Measurements from ENCODE around the gene PLXNA1. TPM values are rescaled to one million over a fixed set of nuclear protein-coding genes. Genes with fewer than 3 reads are reported as not detected.

The PLXNA1 gene
- total RNA-seq, 1 donor, result 62.4 TPM

DNA sequence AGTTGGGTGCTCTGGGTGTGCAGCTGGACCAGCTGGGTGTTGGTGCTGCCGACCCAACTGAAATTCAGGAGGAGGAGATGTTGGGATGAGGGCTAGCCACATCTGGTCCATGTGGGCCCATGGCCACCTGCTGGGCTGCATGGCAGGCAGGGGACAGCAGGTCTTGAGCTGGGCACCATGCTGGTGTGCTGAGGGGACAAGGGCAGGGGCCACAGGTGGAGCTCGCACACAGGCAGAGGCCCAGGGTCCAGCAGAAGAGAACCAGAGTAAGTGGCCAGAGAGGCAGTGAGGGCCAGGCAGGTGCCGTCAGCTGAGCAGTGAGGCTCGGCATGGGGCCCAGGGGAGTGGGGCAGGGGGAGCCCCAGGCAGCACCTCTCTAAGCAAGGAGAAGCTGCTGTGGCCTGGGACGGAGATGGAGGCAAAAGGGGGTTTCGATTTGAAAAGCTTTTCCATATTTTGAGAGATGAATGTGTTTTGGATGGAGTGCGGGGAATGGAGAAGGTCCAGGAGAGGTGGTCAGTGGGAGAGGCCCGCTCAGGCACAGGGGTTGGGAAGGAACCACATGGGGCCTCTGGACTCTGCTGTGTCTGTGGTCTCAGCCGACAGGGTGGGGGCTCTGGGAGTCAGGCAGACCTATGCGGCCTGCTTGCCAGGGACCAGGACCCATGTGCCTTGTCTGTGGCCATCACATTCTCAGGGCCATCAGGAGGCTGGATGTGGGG, 30.5 kb upstream of the PLXNA1 start:
- TF ChIP-seq, protein P1, sequence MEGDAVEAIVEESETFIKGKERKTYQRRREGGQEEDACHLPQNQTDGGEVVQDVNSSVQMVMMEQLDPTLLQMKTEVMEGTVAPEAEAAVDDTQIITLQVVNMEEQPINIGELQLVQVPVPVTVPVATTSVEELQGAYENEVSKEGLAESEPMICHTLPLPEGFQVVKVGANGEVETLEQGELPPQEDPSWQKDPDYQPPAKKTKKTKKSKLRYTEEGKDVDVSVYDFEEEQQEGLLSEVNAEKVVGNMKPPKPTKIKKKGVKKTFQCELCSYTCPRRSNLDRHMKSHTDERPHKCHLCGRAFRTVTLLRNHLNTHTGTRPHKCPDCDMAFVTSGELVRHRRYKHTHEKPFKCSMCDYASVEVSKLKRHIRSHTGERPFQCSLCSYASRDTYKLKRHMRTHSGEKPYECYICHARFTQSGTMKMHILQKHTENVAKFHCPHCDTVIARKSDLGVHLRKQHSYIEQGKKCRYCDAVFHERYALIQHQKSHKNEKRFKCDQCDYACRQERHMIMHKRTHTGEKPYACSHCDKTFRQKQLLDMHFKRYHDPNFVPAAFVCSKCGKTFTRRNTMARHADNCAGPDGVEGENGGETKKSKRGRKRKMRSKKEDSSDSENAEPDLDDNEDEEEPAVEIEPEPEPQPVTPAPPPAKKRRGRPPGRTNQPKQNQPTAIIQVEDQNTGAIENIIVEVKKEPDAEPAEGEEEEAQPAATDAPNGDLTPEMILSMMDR (IDR thresholded peaks at IDR 0.05; ENCODE audit: insufficient read depth, low read length), result no peak
- no peak overlapping the region for H3K4me3 ChIP-seq (ENCODE audit: low read depth, low read length)
- no peak for DNase-seq (ENCODE audit: low read depth)

DNA sequence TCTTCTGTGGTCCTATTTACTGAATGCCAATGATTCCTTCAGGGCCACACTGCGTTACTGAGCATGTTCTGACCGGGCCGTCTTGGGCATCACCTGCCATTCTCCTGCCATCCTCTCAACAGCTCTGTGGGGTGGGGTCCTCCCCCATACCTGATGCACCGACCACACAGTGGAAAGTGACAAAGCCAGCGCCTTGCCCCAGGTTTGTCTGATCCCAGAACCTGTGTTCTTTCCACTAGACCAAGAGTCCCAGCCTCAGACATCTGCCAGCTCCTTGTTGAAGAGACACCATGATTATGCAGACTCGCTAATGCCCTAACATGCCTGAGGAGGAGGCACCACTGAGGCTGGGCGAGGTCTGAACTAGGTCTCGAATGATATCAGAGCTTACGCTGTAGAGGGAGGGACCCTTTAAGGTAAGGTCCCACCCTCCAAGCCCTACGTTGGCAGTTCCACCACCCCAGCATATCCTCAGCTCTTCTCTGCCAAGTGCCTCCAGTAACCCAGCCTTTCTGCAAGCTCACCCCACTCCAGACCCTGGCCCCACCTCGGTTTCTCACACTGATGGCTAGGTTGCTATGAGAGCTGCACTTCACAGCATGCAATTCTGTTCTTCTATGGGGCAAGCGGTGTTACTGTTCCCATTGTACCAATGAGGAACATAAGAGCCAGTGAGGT, 29.8 kb upstream of the PLXNA1 start:
- TF ChIP-seq, protein P1 (IDR thresholded peaks at IDR 0.05; ENCODE audit: insufficient read depth, low read length), result no peak
- H3K4me3 ChIP-seq (ENCODE audit: low read depth, low read length), result no peak overlapping the region
- no peak for DNase-seq (ENCODE audit: low read depth)

DNA sequence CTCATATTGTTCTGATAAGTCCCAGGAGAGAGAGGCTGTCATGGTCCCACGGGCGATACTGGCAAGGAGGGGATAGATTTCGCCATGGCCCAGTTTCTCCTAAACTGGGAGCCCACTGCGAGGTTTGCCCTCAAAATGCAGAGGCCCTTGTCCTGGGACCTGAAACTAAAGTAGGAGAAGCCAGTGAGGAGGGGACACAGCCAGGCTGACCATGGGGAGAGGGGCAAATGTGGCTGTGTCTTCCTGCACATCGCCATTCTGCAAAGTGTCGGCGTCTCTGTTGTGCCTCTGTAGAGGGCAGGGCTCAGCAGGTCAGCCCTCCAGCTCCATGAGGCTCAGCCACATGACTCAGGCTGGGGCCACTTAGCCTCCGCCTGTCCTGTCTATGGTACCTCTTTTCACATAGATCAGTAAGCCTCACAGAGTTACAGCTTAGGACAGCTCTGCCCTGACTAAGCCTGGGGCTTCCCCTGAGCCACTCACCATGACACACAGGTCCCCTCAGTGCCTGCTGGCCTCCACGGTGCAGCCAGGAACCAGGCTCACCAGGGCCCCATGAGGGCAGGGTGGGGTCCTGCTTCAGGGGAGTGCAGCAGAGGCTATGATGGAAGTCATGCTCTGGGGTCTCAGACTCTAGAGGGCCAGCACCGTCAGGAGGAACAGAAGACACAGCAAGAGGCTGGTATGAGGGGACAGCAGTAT, 28.6 kb upstream of the PLXNA1 start:
- no peak overlapping the region for H3K4me3 ChIP-seq (ENCODE audit: low read depth, low read length)
- TF ChIP-seq, protein P1 (IDR thresholded peaks at IDR 0.05; ENCODE audit: insufficient read depth, low read length), result no peak
- no peak for DNase-seq (ENCODE audit: low read depth)

DNA sequence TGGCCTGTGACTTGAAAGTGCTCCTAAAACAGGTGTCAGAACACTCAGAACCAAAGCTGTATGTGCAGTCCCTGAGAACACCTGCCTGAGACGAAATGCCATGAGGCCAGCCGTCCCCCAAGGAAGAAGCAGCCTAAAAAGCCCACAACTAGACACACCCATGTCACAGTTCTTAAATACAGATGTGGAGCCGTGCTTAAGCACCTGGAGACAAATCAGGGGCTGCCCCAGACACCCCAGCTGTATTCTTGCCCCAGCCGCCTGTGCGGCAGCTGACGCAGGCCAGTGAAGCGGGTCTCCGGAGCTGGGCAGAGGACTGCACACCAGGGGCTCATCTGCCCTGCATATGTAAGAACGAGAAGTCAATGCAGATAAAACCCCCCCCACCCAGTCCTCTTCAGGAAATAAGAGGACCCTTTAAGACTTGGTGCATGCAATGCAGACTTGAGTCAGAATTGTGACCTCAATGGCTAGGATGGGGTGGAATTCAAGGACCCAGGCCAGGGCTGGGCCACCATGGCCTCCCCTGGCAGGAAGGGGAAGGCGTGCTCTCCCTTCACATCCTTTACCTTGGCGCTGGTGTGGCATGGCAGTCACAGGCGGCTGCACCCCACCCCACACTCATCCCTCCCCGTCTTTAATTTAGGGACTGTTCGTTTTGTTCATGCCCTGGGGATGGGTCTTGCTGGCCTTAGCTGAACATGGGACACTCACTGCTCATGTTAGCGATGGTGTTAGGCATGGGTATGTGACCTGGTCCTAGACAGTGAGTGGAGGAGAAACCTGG, 27.7 kb upstream of the PLXNA1 start:
- TF ChIP-seq, protein P1 (IDR thresholded peaks at IDR 0.05; ENCODE audit: insufficient read depth, low read length), result no peak
- no peak for DNase-seq (ENCODE audit: low read depth)
- H3K4me3 ChIP-seq (ENCODE audit: low read depth, low read length), result no peak overlapping the region

DNA sequence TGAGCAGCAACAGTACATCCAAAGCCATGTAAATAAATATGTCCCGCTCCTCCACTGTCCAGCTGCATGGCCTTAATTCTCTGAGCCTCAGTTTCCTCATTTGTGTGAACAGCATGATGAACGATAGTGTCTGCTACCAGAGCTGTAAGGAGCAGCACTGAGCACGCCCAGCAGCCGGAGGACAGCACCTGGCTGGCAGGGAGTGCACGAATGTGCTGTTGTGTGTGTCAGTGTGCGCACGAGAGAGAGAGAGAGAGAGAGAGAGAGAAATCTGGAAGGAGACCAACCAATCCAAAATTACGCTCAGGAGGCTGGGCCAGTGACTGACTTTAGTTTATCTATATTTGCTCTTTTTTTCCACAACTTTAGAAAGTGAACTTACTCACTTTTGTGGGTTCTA, 26.6 kb upstream of the PLXNA1 start:
- TF ChIP-seq, protein P1 (IDR thresholded peaks at IDR 0.05; ENCODE audit: insufficient read depth, low read length), result no peak
- no peak for DNase-seq (ENCODE audit: low read depth)
- no peak overlapping the region for H3K4me3 ChIP-seq (ENCODE audit: low read depth, low read length)

DNA sequence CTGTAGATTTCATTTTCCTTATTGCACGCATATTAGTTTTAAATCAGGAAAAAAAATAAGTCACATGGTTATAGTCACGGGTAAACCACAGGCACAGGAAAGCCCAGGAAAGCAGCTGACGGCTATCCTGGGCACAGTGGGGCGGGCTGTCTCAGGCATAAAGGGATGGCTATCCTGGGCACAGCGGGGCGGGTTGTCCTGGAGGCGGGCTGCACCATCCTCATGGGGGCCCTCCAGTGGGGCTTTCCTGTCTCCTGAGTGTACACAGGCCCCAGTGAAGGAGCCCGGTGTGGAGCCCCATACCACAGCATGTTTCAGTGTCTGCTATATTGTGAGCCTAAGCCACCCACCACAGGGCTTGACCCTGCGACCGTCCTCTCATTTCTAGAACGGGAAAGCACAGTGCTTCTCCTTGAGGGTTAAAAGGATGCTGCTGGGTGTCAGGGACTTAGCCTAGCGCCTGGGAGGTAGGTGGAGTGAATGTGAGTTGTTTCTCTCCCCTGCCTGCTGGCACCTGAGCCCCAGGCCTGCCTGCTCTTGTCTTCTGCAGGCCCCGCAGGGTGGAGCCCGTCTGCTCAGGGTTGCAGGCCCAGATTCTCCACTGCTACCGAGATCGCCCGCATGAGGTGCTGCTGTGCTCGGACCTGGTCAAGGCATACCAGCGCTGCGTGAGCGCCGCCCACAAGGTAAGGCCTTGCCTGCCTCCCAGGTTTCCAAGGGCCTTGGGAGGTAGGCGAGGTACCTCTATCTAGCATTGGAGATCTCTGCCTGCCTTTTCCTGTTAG, 25.9 kb upstream of the PLXNA1 start:
- TF ChIP-seq, protein P1 (IDR thresholded peaks at IDR 0.05; ENCODE audit: insufficient read depth, low read length), result no peak
- no peak for DNase-seq (ENCODE audit: low read depth)

More for the DNA sequence above, 25.9 kb upstream of the PLXNA1 start:
- no peak overlapping the region for H3K4me3 ChIP-seq (ENCODE audit: low read depth, low read length)
